H9 (cell line): ENCODE data around the gene LY6G5B. TPM values are rescaled to one million over a fixed set of nuclear protein-coding genes. Genes with fewer than 3 reads are reported as not detected.

Experiments
- DNase-seq: peaks from one replicate; pipeline ENCODE4 v3.0.0-alpha.2; 2017
- H2AFZ ChIP-seq: one replicate; pipeline ENCODE4 v1.6.1; 2013; ENCODE audit warnings: mild to moderate bottlenecking, low read length, control low read depth, moderate library complexity
- H2AK5ac ChIP-seq: 2 replicates; pipeline ENCODE4 v1.6.1; 2013; ENCODE audit warnings: low read length, control low read depth, mixed read lengths; ENCODE audit not compliant: insufficient read length
- H2BK120ac ChIP-seq: one replicate; pipeline ENCODE4 v1.6.1; 2013; ENCODE audit warnings: low read depth, mild to moderate bottlenecking, low read length, control low read depth, inconsistent platforms; ENCODE audit not compliant: poor library complexity, severe bottlenecking
- H2BK12ac ChIP-seq: 2 replicates; pipeline ENCODE4 v1.6.1; 2013; ENCODE audit warnings: low read length, control low read depth, mixed read lengths, low read depth; ENCODE audit not compliant: insufficient read length
- H2BK15ac ChIP-seq: 2 replicates; pipeline ENCODE4 v1.6.1; 2013; ENCODE audit warnings: low read depth, low read length, control low read depth
- H2BK20ac ChIP-seq: one replicate; pipeline ENCODE4 v1.6.1; 2013; ENCODE audit warnings: low read depth, mild to moderate bottlenecking, low read length, control low read depth, inconsistent platforms; ENCODE audit not compliant: poor library complexity, severe bottlenecking
- H2BK5ac ChIP-seq: 2 replicates; pipeline ENCODE4 v1.6.1; 2013; ENCODE audit warnings: low read length, control low read depth, mixed read lengths; ENCODE audit not compliant: insufficient read length
- H3K14ac ChIP-seq: 2 replicates; pipeline ENCODE4 v1.6.1; 2013; ENCODE audit warnings: low read length, control low read depth; ENCODE audit not compliant: insufficient read depth
- H3K18ac ChIP-seq: 2 replicates; pipeline ENCODE4 v1.6.1; 2013; ENCODE audit warnings: low read depth, mild to moderate bottlenecking, mixed read lengths, low read length, control low read depth; ENCODE audit not compliant: insufficient read length
- H3K23ac ChIP-seq: 2 replicates; pipeline ENCODE4 v1.6.1; 2013; ENCODE audit warnings: low read length, control low read depth, mixed read lengths, low read depth; ENCODE audit not compliant: insufficient read length
- H3K23me2 ChIP-seq: 2 replicates; pipeline ENCODE4 v1.6.1; 2013; ENCODE audit warnings: low read depth, mild to moderate bottlenecking, mixed read lengths, low read length, control low read depth; ENCODE audit not compliant: insufficient read length, poor library complexity, severe bottlenecking
- H3K27ac ChIP-seq: 2 replicates; pipeline ENCODE4 v1.5.1; 2013; ENCODE audit warnings: low read length, control low read depth, mixed read lengths, low read depth; ENCODE audit not compliant: insufficient read length
- H3K27me3 ChIP-seq: 2 replicates; pipeline ENCODE4 v1.6.1; 2013; ENCODE audit warnings: low read length, control low read depth, inconsistent platforms; ENCODE audit not compliant: insufficient read depth
- H3K4ac ChIP-seq: 2 replicates; pipeline ENCODE4 v1.6.1; 2013; ENCODE audit warnings: low read depth, mild to moderate bottlenecking, control low read depth, inconsistent platforms, low read length, moderate library complexity
- H3K4me1 ChIP-seq: 2 replicates; pipeline ENCODE4 v1.6.1; 2013; ENCODE audit warnings: low read length, control low read depth, inconsistent platforms; ENCODE audit not compliant: insufficient read depth
- H3K4me2 ChIP-seq: 2 replicates; pipeline ENCODE4 v1.6.1; 2013; ENCODE audit warnings: low read length, control low read depth, mixed read lengths; ENCODE audit not compliant: insufficient read length, insufficient read depth
- H3K56ac ChIP-seq: 2 replicates; pipeline ENCODE4 v1.6.1; 2013; ENCODE audit warnings: low read depth, mild to moderate bottlenecking, mixed read lengths, low read length, control low read depth; ENCODE audit not compliant: insufficient read length
- H3K79me1 ChIP-seq: 2 replicates; pipeline ENCODE4 v1.6.1; 2013; ENCODE audit warnings: low read depth, mild to moderate bottlenecking, moderate library complexity, low read length, control low read depth, inconsistent platforms; ENCODE audit not compliant: insufficient read depth, poor library complexity, severe bottlenecking
- H3K79me2 ChIP-seq: 2 replicates; pipeline ENCODE4 v1.6.1; 2013; ENCODE audit warnings: low read length, control low read depth, inconsistent platforms; ENCODE audit not compliant: insufficient read depth
- H3K9ac ChIP-seq: 2 replicates; pipeline ENCODE4 v1.6.1; 2013; ENCODE audit warnings: low read length, control low read depth, mixed read lengths; ENCODE audit not compliant: insufficient read length; ENCODE audit errors: extremely low read depth
- H3K9me3 ChIP-seq: one replicate; pipeline ENCODE4 v1.6.1; 2013; ENCODE audit warnings: low read depth, low read length, inconsistent platforms; ENCODE audit not compliant: control insufficient read depth
- H3T11ph ChIP-seq: one replicate; pipeline ENCODE4 v1.6.1; 2013; ENCODE audit warnings: mild to moderate bottlenecking, low read length, control low read depth, inconsistent platforms
- H4K20me1 ChIP-seq: one replicate; pipeline ENCODE4 v1.6.1; 2013; ENCODE audit not compliant: control insufficient read depth, insufficient read length, insufficient read depth
- H4K5ac ChIP-seq: 2 replicates; pipeline ENCODE4 v1.6.1; 2013; ENCODE audit warnings: low read depth, mild to moderate bottlenecking, mixed read lengths, low read length, control low read depth; ENCODE audit not compliant: insufficient read length
- H4K8ac ChIP-seq: replicated peaks from 2 replicates; pipeline ENCODE4 v1.6.1; 2013; ENCODE audit warnings: low read length, control low read depth, mixed read lengths, low read depth; ENCODE audit not compliant: insufficient read length
- H4K91ac ChIP-seq: 2 replicates; pipeline ENCODE4 v1.6.1; 2013; ENCODE audit warnings: low read depth, mild to moderate bottlenecking, moderate library complexity, mixed read lengths, low read length, control low read depth; ENCODE audit not compliant: insufficient read length
- H3K27ac Mint-ChIP-seq, 3 experiments: 2 replicates in 2 of 3; 3 replicates in 1 of 3; pipeline ENCODE4 v1.8.0; 2020 to 2021; ENCODE audit warnings: mixed read lengths in 3 of 3, mild to moderate bottlenecking in 1 of 3, moderate library complexity in 1 of 3
- H3K27me3 Mint-ChIP-seq: 2 replicates; pipeline ENCODE4 v1.8.0; 2021; ENCODE audit warnings: low read depth, mild to moderate bottlenecking, moderate library complexity, mixed read lengths
- H3K36me3 Mint-ChIP-seq, 3 experiments: 2 replicates in 2 of 3; 3 replicates in 1 of 3; pipeline ENCODE4 v1.8.0; 2020 to 2021; ENCODE audit warnings: low read depth in 3 of 3, mixed read lengths in 3 of 3; ENCODE audit not compliant: insufficient read depth in 1 of 3
- H3K4me1 Mint-ChIP-seq, 2 experiments: 2 replicates each; pipeline ENCODE4 v1.8.0; 2020; ENCODE audit warnings: mixed read lengths in 2 of 2
- H3K4me3 Mint-ChIP-seq, 2 experiments: 2 replicates in 1 of 2; 3 replicates in 1 of 2; pipeline ENCODE4 v1.8.0; 2020 to 2021; ENCODE audit warnings: mild to moderate bottlenecking in 2 of 2, mixed read lengths in 2 of 2, moderate library complexity in 1 of 2
- H3K9me3 Mint-ChIP-seq, 2 experiments: 2 replicates in 1 of 2; 3 replicates in 1 of 2; pipeline ENCODE4 v1.8.0; 2020; ENCODE audit warnings: mild to moderate bottlenecking in 2 of 2, mixed read lengths in 2 of 2, moderate library complexity in 1 of 2
- WGBS: extraction: QIAGEN DNeasy Blood & Tissue Kit; methylation state at CpG from one replicate; pipeline ENCODE4 v1.1.7; 2013; ENCODE audit warnings: missing lambda C conversion rate, low lambda C conversion rate, mixed read lengths; ENCODE audit not compliant: insufficient read length; ENCODE audit errors: extremely low coverage; 5-methylcytosine and 5-hydroxymethylcytosine counted together
- total RNA-seq: library from RNA; stranded (reverse); gene quantifications from 2 replicates; pipeline ENCODE4 v1.2.1, GENCODE V29; 2021
- TF ChIP-seq, protein P1 (sequence below): fragments of 200-600 bp; sonication (generic); conservative IDR thresholded peaks from 3 replicates; pipeline ENCODE4 v1.8.0; 2021; ENCODE audit warnings: antibody characterized with exemption, mild to moderate bottlenecking

LY6G5B gene
- total RNA-seq, 1 experiment from 2014 or later = 21.6 TPM

DNA sequence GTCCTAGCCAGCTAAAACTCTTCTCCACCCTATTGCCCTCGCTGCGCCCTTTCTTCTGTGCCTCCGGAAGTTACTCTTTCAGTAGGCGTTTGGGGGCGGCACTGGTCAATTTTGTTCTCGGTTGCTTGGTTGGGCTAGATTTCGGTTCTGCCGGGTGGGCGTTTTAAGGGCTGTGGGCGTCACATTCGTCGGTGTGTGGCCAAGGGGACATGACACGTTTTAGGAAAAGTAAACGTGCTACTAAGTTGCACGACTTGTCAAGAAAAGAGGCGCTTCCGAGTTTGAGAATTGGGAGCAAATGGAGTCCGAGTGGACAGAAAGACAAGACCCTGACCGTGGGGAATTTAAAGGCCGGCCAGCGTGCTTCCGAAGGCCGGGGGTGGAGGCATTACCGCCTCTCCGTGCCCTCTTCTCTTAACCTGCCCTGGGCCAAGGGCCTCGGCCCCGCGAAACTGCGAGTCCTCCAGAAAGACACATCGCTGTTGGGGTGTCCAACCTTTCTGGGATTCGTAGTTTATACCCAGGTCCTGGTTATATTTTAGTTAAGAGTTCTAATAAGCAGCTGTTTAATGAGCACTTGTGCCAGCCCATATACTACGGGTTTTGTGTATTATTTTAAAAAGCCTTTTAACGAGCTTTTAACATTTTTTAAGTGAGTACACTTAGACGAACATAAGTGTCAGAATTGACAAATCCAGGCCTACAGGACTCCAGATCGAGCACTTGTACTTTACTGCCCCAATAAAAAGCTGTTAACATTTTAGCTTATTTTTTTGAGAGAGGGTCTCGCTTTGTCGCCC lies 16.7 kb upstream of the LY6G5B start:
- DNase-seq = peak; percentile 93
- no peak overlapping the region for H2BK15ac ChIP-seq
- H3T11ph ChIP-seq = no peak overlapping the region
- peak overlapping the region; percentile 93 for H3K18ac ChIP-seq
- H4K8ac ChIP-seq = no peak overlapping the region
- no peak overlapping the region for H3K23ac ChIP-seq
- peak overlapping the region; percentile 53 for H2BK5ac ChIP-seq
- no peak overlapping the region for H2AFZ ChIP-seq
- H2BK12ac ChIP-seq = no peak overlapping the region
- H3K4ac ChIP-seq = no peak overlapping the region
- no peak overlapping the region for H2AK5ac ChIP-seq
- H3K27ac Mint-ChIP-seq = peak overlapping the region; percentile 100
- peak overlapping the region; percentile 84 for H3K27ac ChIP-seq
- no peaks in the 10 kb centered on the region for H3K9me3 Mint-ChIP-seq
- no peaks in the 10 kb centered on the region for H4K20me1 ChIP-seq
- no peak overlapping the region for H3K56ac ChIP-seq
- H3K4me3 Mint-ChIP-seq = peak overlapping the region; percentile 83 to 95
- peak overlapping the region; percentile 84 for H3K9ac ChIP-seq
- no peaks in the 10 kb centered on the region for H3K27me3 ChIP-seq
- no peak overlapping the region for H4K91ac ChIP-seq
- H3K79me2 ChIP-seq = peaks cover 9% of the 10 kb centered on the region; the same call in 1 of the 2 replicates
- peaks cover 11% of the 10 kb centered on the region for H3K23me2 ChIP-seq
- H3K4me1 ChIP-seq = no peaks in the 10 kb centered on the region
- no CpG with 5 or more reads among the region's 37 CpGs for WGBS
- H2BK20ac ChIP-seq = no peak overlapping the region
- no peak overlapping the region for H2BK120ac ChIP-seq
- H3K4me1 Mint-ChIP-seq = peaks cover 14 to 20% of the 10 kb centered on the region in 2 experiments
- peak overlapping the region; percentile 65 for H4K5ac ChIP-seq
- H3K9me3 ChIP-seq = no peaks in the 10 kb centered on the region
- no peaks in the 10 kb centered on the region for H3K27me3 Mint-ChIP-seq
- peak overlapping the region; percentile 72; the same call in 1 of the 2 replicates for H3K14ac ChIP-seq
- H3K36me3 Mint-ChIP-seq = peaks cover 23 to 44% (median 42%) of the 10 kb centered on the region in 3 experiments
- H3K4me2 ChIP-seq = peak overlapping the region; percentile 66
- TF ChIP-seq, protein P1, sequence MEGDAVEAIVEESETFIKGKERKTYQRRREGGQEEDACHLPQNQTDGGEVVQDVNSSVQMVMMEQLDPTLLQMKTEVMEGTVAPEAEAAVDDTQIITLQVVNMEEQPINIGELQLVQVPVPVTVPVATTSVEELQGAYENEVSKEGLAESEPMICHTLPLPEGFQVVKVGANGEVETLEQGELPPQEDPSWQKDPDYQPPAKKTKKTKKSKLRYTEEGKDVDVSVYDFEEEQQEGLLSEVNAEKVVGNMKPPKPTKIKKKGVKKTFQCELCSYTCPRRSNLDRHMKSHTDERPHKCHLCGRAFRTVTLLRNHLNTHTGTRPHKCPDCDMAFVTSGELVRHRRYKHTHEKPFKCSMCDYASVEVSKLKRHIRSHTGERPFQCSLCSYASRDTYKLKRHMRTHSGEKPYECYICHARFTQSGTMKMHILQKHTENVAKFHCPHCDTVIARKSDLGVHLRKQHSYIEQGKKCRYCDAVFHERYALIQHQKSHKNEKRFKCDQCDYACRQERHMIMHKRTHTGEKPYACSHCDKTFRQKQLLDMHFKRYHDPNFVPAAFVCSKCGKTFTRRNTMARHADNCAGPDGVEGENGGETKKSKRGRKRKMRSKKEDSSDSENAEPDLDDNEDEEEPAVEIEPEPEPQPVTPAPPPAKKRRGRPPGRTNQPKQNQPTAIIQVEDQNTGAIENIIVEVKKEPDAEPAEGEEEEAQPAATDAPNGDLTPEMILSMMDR = no peak
- peaks cover 7% of the 10 kb centered on the region for H3K79me1 ChIP-seq
